Ramos (cell line): ENCODE measurements around the gene BCL2.

Experiments used
- in situ Hi-C: fragments of 300-500 bp; cut with MboI; formaldehyde crosslinking; loops from one replicate; pipeline ENCODE4 v1.14.3; 2022; ENCODE audit warnings: low sequenced_read_pairs; ENCODE audit not compliant: unreplicated experiment

The BCL2 gene

GRCh38 chr18:63189817-63190216, 129.8 kb downstream of the BCL2 start:
- in situ Hi-C loops, result no loop called here

GRCh38 chr18:63189041-63189440, 130.5 kb downstream of the BCL2 start:
- in situ Hi-C loops, result no loop called here

- in situ Hi-C loops, result no loop called here
Measured at GRCh38 chr18:63187791-63188460, 131.6 kb downstream of the BCL2 start.

GRCh38 chr18:63187223-63187574, 132.4 kb downstream of the BCL2 start:
- in situ Hi-C loops, result no loop called here

GRCh38 chr18:63186520-63187222, 132.9 kb downstream of the BCL2 start:
- in situ Hi-C loops, result no loop called here

- in situ Hi-C loops, result no loop called here
Measured at GRCh38 chr18:63185984-63186383, 133.6 kb downstream of the BCL2 start.

GRCh38 chr18:63183952-63184770, 135.4 kb downstream of the BCL2 start:
- in situ Hi-C loops, result no loop called here

- in situ Hi-C loops, result no loop called here
Measured at GRCh38 chr18:63183378-63183777, 136.2 kb downstream of the BCL2 start.

- in situ Hi-C loops, result no loop called here
Measured at GRCh38 chr18:63182861-63183260, 136.7 kb downstream of the BCL2 start.

GRCh38 chr18:63182310-63182772, 137.2 kb downstream of the BCL2 start:
- in situ Hi-C loops, result no loop called here

GRCh38 chr18:63181706-63182309, 137.8 kb downstream of the BCL2 start:
- in situ Hi-C loops, result no loop called here

GRCh38 chr18:63180971-63181376, 138.6 kb downstream of the BCL2 start:
- in situ Hi-C loops, result no loop called here

GRCh38 chr18:63180321-63180720, 139.2 kb downstream of the BCL2 start:
- in situ Hi-C loops, result no loop called here

- in situ Hi-C loops, result no loop called here
Measured at GRCh38 chr18:63179422-63179821, 140.1 kb downstream of the BCL2 start.

GRCh38 chr18:63178971-63179370, 140.6 kb downstream of the BCL2 start:
- in situ Hi-C loops, result no loop called here

GRCh38 chr18:63177919-63178821, 141.4 kb downstream of the BCL2 start:
- in situ Hi-C loops, result no loop called here

- in situ Hi-C loops, result no loop called here
Measured at GRCh38 chr18:63177259-63177658, 142.3 kb downstream of the BCL2 start.

- in situ Hi-C loops, result no loop called here
Measured at GRCh38 chr18:63175264-63175663, 144.3 kb downstream of the BCL2 start.

- in situ Hi-C loops, result no loop called here
Measured at GRCh38 chr18:63173983-63174382, 145.6 kb downstream of the BCL2 start.

GRCh38 chr18:63169853-63170252, 149.7 kb downstream of the BCL2 start:
- in situ Hi-C loops, result no loop called here
